Measurements from ENCODE around the gene LRRC55.
"Not testable (repeated sequence)": the region's sequence is repeated elsewhere in the genome, so short reads cannot be mapped to it uniquely, and the experiment has no call there.

The LRRC55 gene

GRCh38 chr11:57161351-57161750 lies 20.4 kb upstream of the LRRC55 start:
- no peak for DNase-seq (ENCODE audit: low spot score)

GRCh38 chr11:57162179-57162898 lies 19.4 kb upstream of the LRRC55 start:
- DNase-seq (ENCODE audit: low spot score): no peak

- no peak for DNase-seq (ENCODE audit: low spot score)
Measured at GRCh38 chr11:57163160-57163868, 18.4 kb upstream of the LRRC55 start.

DNA sequence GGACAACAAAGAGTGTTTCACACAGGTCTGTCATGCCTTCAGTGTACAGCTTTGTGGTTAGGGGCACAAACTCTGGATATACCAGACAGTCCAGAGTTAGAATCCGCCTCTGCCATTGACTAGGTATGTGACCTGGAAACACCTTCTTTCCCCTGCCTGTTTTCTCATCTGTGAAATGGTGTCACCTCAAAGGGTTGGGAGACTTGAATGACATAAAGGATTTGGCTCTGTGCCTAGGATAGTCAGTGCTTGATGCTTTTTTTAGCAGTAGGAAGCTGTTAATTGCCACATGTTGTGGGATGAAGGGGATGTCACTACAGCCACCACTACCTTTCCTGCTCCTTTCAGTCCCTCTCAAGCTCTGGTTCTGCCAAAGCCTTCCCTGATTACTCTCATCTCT lies 17.4 kb upstream of the LRRC55 start:
- DNase-seq (ENCODE audit: low spot score): no peak

- DNase-seq (ENCODE audit: low spot score): no peak
Measured at GRCh38 chr11:57167125-57167846, 14.5 kb upstream of the LRRC55 start.

GRCh38 chr11:57169732-57170313 lies 11.9 kb upstream of the LRRC55 start:
- DNase-seq (ENCODE audit: low spot score): not testable (repeated sequence)

DNA sequence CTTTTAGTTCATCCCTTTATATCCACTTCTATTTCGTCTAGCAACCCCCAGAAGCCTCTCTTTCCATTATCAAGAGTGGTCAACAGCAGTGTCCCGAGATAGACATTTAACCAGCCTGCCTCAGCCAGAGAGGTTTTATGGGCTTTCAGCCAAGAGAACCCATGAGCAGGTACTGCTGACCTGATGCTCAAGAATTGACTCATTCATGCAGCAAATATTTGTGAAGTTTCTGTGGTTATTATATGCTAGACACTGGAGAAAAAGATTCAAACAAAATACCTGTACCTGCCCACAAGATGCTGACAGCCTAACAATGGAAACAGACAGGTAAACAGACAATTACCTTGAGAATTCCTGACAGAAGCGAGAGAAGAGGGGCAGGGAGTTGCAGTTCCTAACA lies 9.7 kb upstream of the LRRC55 start:
- DNase-seq (ENCODE audit: low spot score): no peak

- DNase-seq (ENCODE audit: low spot score): no peak
Measured at GRCh38 chr11:57174656-57175055, 7.1 kb upstream of the LRRC55 start.

DNA sequence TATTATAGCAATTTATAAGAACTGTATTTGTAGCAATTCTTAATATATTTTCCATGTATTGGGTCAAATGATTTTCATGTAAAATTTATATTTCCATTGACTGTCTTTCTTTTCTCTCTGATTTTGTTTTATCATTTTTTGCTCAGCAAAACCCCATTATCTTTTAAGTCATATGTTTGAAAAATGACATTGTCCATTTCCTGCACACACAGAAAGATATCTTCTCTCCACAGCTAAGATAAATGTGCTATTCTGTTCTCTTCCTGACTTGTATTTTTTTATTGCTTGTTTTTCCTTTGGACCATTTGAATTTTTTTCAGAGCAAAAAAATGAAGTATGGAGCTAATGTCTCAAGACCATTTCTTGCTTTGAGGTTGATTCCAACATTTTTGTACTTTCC lies 6.3 kb upstream of the LRRC55 start:
- no peak for DNase-seq (ENCODE audit: low spot score)

- no peak for DNase-seq (ENCODE audit: low spot score)
Measured at GRCh38 chr11:57178334-57178733, 3.4 kb upstream of the LRRC55 start.

DNA sequence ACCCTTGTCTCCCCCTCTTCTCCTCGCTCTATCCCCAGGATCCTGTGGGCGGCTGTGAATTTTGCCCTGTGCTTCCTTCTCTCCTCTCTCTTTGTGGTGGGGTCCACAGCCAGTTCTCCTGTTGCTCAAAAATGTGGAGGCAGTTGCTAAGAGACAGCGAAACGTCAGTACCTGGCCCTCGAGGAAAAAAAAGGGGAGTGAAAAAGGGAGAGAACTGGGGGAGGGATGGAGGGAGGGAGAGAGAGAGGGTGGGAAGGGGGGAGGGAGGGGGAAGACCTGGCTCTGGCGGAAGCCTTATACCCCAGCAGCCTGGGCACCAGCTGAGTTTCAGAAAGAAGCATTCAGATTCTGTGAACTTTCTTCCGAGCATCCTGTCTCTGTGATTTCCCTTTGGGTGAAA lies 2.1 kb upstream of the LRRC55 start:
- no peak for DNase-seq (ENCODE audit: low spot score)

GRCh38 chr11:57180081-57180561 lies 1.6 kb upstream of the LRRC55 start:
- no peak for DNase-seq (ENCODE audit: low spot score)

- no peak for DNase-seq (ENCODE audit: low spot score)
Measured at GRCh38 chr11:57180964-57181363, 789 bp upstream of the LRRC55 start.

DNA sequence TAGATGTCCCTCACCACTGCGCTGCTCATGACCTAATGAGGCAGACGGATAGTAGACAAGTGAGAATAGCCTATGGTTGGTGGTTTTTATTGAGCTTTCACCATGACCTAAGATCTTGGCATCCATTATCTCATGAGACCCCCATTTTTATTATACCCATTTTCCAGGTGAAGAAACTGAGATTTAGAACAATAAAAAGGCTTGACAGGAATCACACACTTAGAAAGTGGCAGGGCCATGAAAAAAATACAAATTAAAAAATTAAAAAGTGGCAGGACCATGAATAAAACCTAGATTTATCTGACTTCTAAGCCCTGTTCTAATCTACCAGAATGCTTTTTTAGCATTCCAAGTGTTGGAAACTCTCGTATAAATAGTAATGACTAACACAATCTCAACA lies 1.1 kb downstream of the LRRC55 start:
- no peak for DNase-seq (ENCODE audit: low spot score)

- no peak for DNase-seq (ENCODE audit: low spot score)
Measured at GRCh38 chr11:57190548-57190947, 8.8 kb downstream of the LRRC55 start.

DNA sequence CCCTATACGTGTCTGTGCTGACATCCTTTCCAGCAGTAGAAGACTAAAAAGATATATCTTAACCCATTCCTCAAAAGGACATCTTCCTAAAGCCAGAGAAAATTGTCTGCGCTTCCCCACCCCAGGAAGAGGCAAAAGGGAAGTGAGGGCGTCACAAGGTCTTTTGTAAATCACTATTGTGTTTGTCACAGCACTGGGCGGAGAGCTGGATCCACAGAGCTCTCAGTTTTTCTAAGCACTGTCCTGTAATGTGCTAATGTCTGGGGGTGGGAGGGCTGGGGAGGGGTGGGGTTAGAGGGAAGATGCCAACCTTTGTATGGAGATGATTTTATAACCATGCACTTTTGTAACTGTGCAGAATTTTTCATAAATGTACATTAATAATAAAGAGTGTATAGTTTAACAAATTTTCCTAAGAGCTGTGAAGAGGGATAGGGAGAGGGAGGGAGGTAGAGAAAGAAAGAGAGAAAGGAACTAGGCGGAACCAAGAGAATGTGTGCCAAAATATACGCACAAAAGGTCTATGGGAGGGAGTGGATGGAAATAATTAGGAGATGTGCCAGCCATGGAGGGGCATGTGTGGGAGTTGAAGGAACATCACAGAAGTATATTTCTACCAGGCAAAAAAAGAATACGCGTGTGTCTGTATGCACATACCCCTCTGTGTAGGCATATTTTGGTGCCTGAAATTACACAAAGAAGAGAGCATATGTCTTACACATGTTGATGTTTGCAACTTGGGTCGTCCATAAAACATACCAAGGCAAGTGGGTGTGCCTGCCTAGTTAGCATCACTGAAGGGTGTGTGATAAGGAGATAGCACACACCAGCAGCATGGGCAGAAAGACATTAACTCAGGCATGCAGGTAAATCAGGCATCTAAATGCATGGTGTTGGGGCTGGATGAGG lies 9.8 kb downstream of the LRRC55 start:
- DNase-seq (ENCODE audit: low spot score): no peak

DNA sequence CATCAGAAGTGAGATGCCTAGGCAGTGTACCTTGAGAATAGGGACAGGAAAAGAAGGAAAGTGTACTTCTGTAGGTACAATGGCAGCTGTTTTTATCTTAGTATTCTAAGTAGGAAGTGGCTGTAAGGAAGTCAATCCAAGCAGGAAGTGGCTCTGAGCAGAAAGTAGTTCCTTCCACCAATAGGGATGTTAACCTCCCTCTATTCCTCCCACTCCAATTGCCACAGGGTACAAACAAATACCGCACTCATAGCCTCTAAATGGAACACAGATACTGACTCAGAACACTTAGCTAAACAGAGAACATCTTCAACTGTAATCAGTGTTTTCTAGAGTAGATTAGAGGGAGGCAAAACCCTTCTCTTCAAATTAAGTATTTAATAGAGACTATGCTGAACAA lies 10.6 kb downstream of the LRRC55 start:
- no peak for DNase-seq (ENCODE audit: low spot score)

DNA sequence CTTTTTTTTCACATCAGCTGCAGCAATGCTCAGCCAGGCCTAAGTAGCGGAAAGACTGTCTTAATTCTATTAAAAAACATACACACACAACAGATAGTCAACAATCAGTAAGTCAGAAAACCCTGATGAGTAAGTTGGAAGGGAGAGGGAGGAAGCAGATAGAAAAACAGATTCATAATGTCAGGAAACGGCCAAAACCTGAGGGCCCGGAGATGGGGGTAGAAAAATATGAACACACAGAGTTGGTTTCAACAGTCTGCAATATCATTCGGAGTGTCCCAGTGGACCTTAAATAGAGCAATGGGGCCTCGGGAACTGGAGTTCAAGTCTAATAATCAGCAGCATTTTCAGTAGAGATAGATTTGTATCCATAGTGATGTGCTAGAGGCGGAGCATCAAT lies 14.8 kb downstream of the LRRC55 start:
- no peak for DNase-seq (ENCODE audit: low spot score)

GRCh38 chr11:57197762-57198161 lies 16.0 kb downstream of the LRRC55 start:
- DNase-seq (ENCODE audit: low spot score): no peak

DNA sequence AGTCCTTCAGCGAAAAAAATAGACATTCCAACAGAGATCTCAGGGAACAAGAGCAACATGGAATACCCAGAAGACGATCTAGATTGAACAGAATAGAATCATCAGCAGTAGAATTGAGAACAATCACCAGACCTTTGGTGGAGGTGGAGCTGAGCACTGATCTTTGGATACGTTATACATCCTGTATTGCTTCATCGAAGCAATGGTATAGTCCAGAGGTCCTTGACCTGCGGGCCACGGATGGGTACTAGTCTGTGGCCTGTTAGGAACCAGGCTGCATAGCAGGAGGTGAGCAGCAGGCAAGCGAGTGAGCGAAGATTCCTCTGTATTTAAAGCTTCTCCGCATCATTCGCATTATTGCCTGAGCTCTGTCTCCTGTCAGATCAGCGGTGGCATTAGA lies 17.6 kb downstream of the LRRC55 start:
- no peak for DNase-seq (ENCODE audit: low spot score)

DNA sequence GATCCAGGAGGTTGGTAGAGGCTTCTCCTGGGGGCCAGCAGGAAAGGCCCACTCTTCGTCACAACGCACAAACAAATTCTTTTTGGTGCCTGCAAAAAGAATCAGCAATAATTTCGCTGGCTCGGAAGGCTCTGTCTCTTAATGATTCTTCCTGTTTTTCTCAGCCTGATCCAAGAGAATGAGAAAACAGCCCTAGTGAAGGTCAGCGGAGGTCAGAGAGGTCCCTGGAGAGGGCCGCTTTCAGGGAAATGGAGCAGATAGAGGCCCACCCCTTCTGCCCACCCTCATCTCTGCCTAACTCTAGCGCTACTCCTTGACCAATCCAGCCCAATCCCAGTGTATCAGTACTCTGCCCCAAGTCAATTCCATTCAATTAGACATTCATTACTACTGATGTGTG lies 19.2 kb downstream of the LRRC55 start:
- no peak for DNase-seq (ENCODE audit: low spot score)

- no peak for DNase-seq (ENCODE audit: low spot score)
Measured at GRCh38 chr11:57202281-57202680, 20.5 kb downstream of the LRRC55 start.
